Upper lobe of left lung (tissue), 4 donors: Measurements from ENCODE around the gene SNX14.

Experiments used
- EP300 ChIP-seq, 4 donors: sonication (generic); formaldehyde crosslinking; IDR thresholded peaks; one replicate each; pipeline ENCODE4 v1.5.1; 2017; ENCODE audit warnings: antibody characterized with exemption in 4 of 4, control low read depth in 2 of 4
- POLR2A ChIP-seq, 4 donors: fragments of 450-650 bp; IDR thresholded peaks; one replicate each; pipeline ENCODE4 v1.5.1; 2016 to 2017; ENCODE audit warnings: antibody characterized with exemption in 4 of 4, mild to moderate bottlenecking in 2 of 4
- POLR2AphosphoS5 ChIP-seq, 2 donors: sonication (generic); formaldehyde crosslinking; IDR thresholded peaks; one replicate each; pipeline ENCODE4 v1.5.1; 2017; ENCODE audit warnings: antibody characterized with exemption in 2 of 2
- TF ChIP-seq, protein P1 (sequence below), 6 experiments: fragments of 450-650 bp in 4 of 6; fragments of 200-600 bp in 2 of 6; sonication (generic) in 2 of 6; IDR thresholded peaks; one replicate each; pipeline ENCODE4 v1.5.1; 2016 to 2019; ENCODE audit warnings: antibody characterized with exemption in 6 of 6

DNA sequence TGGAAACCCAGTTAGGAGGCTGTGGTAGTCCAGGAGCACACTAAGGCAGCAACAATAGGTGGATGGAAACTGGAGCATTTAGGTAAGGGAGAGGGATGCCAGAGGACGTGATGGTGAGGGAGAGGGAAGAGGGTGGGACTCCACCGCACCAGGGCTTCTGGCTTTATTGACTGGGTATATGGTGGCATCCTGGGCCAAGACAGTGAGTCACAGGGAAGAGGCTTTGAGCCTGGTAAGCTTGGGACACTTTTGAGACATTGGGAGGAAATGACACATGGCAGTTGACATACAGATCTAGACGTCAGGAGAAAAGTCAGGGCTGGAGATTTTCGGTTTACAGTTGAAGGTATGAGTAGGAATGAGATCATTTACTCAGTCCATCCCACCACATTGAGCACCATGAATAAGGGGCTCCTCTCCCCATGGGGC lies 128.9 kb downstream of the SNX14 start:
- TF ChIP-seq POLR2A (IDR thresholded peaks at IDR 0.05) (no peak), POLR2AphosphoS5 (IDR thresholded peaks at IDR 0.05) (no peak), EP300 (IDR thresholded peaks at IDR 0.05) (no peak)
- TF ChIP-seq, protein P1, sequence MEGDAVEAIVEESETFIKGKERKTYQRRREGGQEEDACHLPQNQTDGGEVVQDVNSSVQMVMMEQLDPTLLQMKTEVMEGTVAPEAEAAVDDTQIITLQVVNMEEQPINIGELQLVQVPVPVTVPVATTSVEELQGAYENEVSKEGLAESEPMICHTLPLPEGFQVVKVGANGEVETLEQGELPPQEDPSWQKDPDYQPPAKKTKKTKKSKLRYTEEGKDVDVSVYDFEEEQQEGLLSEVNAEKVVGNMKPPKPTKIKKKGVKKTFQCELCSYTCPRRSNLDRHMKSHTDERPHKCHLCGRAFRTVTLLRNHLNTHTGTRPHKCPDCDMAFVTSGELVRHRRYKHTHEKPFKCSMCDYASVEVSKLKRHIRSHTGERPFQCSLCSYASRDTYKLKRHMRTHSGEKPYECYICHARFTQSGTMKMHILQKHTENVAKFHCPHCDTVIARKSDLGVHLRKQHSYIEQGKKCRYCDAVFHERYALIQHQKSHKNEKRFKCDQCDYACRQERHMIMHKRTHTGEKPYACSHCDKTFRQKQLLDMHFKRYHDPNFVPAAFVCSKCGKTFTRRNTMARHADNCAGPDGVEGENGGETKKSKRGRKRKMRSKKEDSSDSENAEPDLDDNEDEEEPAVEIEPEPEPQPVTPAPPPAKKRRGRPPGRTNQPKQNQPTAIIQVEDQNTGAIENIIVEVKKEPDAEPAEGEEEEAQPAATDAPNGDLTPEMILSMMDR (IDR thresholded peaks at IDR 0.05): no peak
